ENCODE measurements around the gene CLDND2. TPM values are rescaled to one million over a fixed set of nuclear protein-coding genes. Genes with fewer than 3 reads are reported as not detected.
A peak's percentile ranks its signal among the peaks of the same experiment; 100 is the strongest.
"Not testable (repeated sequence)": the region's sequence is repeated elsewhere in the genome, so short reads cannot be mapped to it uniquely, and the experiment has no call there.

Gene CLDND2, protein sequence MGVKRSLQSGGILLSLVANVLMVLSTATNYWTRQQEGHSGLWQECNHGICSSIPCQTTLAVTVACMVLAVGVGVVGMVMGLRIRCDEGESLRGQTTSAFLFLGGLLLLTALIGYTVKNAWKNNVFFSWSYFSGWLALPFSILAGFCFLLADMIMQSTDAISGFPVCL
- not detected for total RNA-seq

DNA sequence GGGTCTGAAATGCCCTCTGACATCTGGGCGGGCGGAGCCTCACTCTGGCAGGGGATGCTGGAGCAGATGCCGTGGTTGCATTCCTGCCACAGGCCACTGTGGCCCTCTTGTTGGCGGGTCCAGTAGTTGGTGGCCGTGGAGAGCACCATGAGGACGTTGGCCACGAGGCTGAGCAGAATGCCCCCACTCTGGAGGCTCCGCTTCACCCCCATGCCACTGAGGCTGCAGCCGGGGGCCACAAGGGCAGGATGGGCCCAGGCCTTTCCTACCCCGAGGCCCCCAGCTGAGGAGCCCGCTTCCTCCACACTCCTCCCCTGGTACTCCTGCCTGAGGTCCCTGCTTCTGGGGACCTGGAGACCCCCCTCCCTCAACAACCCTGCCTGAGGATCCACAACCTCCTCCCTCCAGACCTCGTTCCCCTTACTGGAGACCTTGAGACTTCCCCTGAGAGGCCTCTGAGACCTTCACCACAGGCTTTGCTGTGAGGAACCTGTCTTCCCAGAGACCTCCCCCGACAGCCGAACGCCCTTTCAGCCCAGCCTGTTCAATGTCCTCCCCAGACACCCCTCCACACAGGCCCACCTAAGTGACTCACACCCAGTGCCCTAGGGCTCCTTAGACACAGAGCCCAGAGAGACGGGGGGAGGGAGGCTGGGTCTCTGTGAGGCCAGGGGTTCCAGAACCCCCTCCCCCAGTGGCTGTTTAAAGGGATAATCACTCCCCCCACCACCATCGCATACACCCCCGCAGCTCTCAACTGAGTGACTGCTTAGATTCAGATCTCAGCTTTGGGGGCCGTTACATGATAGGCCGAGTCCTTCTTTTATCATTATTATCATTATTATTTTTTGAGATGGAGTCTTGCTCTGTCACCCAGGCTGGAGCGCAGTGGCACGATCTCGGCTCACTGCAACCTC, at the start of gene CLDND2:
TSS of gene CLDND2 (minus strand) at position 638 of the 917 bp plus-strand sequence. CDS start at position 212, 426 bp downstream.
- DNase-seq = no peak

DNA sequence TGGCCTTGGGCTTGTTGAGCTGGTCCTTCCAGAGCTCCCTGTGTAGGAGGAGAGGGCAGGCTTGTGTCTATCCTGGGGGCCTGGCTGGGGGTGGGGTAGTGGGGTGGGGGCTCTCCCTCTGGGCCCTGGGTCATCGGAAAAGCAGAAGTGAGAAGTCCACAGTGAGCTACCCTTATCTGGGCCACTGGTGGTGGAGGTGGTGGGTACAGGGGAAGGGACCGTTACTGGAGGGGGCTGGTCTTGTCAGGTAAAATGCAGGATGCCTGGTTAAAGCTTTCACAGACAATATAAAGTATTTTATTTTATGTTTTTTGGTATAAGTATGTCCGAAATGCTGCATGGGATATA, 49.0 kb upstream of the CLDND2 start:
- no peak for DNase-seq

DNA sequence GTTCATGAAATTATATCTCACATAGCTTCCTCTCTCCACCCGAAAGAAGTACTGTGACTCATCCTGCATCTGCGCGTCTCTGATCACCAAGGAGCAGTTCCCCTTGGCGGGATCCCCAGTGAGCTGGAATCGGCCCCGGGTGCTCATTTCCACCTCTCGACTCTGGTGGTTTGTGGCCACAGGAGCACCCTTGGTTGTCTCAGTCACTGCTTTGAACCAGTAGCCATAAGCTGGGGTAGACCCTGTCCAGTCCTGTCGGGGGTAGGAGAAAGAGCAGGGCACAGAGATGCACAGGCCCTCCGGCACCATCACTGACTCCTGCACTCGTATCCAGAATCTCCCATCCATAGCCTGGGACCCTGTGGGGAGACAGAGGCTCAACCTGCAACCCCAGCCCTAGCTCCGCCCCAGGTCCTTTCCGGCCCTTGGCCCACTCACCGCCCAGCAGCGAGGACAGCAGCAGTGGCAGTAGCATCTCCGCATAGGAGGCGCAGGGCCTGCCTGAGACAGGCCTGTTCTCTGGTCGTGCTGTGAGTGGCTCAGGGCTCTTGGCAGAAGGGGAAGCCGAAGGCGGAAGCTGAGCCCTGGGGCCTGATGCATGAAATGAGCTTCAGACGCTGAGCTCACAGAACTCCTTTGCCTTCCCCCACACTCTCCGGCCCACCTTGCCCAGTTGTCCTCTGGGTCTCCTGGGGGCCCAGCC, 48.5 kb upstream of the CLDND2 start, which contains the start of gene SIGLEC10:
TSS of gene SIGLEC10 (minus strand) at position 536 of the 703 bp plus-strand sequence. CDS start at position 475, 61 bp downstream.
- no peak for DNase-seq

- DNase-seq = not testable (repeated sequence)
Measured at GRCh38 chr19:51416422-51416821, 47.6 kb upstream of the CLDND2 start.

DNA sequence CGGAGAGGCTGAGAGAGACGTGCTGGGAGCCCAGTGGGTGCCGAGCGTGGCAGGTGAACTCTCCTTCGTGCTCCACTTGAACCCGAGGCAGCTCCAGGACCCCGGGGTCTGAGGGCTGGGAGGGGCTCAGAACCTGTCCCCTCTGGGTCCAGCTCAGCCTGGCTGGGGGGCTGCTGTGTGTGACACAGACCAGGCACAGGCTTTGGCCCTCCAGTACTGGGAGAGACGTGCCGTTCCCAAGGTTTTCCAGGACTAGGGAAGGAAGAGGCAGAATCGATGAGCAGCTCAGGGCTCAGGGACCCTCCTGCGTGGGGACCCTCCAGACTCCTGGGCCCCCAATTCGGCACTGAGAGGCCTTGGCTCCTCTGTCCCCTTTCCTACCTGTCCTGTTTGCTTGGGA, 46.4 kb upstream of the CLDND2 start:
- no peak for DNase-seq

- no peak for DNase-seq
Measured at GRCh38 chr19:51410950-51411748, 42.3 kb upstream of the CLDND2 start.

DNA sequence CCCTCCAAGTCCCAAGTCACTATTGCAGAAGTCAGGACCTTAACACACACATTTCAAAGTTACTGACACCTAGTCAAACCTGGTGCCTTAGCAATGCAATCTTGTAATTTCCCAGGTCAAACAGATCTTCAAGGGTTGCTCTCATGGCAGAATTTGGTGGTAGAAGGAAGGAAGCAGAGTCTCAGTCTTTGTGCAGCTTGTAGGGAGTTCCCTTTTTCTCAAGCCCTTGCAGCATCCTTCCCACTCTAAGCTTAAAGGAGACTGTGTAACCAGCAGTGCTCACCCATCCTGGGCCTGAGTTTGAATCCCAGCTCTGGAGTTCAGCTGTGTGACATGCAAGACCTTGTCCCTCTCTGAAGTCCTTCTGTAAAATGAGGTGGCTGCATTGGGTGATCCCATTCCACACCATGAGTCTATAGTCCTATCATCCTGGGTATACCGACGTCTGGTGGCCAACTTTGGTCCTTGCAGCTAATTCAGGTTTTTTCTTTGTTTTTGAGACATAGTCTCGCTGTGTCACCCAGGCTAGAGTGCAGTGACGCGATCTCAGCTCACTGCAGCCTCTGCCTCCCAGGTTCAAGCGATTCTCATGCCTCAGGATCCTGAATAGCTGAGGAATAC, 38.8 kb upstream of the CLDND2 start:
- no peak for DNase-seq

- no peak for DNase-seq
Measured at GRCh38 chr19:51402117-51402516, 33.3 kb upstream of the CLDND2 start.

DNA sequence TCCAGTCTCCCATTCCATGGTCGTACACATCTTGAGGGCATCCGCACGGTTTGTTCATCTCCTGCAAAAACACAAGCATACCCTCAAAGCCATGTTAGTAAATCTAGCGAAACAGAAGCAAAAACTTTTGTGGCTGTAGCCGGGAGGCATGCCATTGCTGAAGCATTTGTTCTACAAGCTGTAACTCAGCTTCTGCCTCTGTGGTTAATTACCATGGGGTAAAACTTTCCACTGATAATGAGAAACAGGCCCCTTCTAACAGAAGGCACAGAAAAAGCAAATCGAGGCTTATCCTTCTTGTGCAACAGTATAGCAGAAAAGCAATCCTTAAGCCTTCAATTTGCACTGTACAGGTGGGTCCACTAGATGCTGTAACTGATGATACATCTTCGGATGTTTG, 31.1 kb upstream of the CLDND2 start:
- not testable (repeated sequence) for DNase-seq

- DNase-seq = no peak
Measured at GRCh38 chr19:51399231-51399630, 30.4 kb upstream of the CLDND2 start.

GRCh38 chr19:51398096-51398704, 29.4 kb upstream of the CLDND2 start:
- DNase-seq = peak; percentile 27

DNA sequence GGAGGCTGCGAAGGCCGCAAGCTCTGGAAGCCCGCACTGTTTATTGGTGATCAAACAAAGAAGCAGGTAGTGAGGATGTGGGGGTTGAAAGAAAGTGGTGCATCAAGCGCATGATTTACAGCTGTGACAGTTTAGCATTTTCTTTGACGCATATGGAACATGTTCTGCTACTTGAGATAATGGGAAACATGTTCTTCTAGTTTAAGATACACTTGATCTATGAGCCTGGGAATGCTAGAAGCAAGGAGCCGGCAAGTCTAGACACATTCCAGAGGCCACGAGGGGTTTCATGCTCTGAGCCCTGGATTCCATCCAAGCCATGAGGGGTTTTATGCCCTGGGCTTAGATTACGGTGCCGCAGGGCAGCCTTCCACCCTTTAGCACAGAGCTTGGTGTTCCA, 28.6 kb upstream of the CLDND2 start:
- DNase-seq = not testable (repeated sequence)

- no peak for DNase-seq
Measured at GRCh38 chr19:51396175-51396574, 27.4 kb upstream of the CLDND2 start.

- DNase-seq = peak; percentile 99
Measured at GRCh38 chr19:51394050-51394836, 25.4 kb upstream of the CLDND2 start.

DNA sequence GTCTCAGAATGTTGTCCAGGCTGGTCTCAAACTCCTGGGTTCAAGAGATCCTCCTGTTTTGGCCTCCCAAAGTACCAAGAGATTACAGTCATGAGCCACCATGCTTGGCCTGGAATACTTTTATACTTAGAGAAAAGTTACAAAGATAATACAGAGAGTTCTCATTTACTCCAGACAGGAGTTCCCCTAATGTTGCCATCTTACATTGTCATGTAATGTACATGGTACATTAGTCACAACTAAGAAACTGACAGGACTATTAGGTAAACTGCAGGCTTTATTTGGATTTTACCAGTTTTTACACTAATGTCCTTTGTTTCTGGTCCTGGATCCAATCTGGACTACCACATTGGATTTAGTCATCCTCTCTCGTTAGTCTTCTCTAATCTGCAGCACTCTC, 23.9 kb upstream of the CLDND2 start:
- DNase-seq = no peak

- no peak for DNase-seq
Measured at GRCh38 chr19:51391073-51391611, 22.3 kb upstream of the CLDND2 start.

- no peak for DNase-seq
Measured at GRCh38 chr19:51389143-51389542, 20.3 kb upstream of the CLDND2 start.

DNA sequence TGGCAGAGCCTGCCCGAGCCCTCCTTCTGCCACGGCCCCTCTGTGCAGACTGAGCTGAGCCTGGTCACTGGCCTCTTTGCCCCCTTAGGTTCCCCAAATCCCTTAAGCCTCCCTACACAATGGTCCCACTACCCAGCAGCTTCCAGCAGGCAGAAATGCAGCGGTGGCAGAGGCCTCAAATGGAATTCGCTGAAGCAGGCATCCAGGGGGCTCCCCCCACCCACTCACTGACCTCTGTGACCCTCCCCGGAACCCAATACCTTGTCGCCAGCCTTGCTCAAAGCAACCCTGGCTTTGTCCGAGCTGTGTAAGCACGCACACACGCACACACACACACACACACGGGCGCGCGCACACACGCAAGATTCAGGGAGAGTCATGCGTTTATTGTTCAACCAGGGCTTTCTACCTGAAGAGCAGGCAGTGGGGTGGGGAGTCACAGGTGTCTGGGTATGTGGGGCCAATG, 19.2 kb upstream of the CLDND2 start, which contains the start of gene LIM2:
TSS of gene LIM2 (minus strand) at position 51 of the 466 bp plus-strand sequence. CDS start 531 bp downstream, outside the sequence.
- DNase-seq = no peak

GRCh38 chr19:51386882-51387520, 18.2 kb upstream of the CLDND2 start:
- no peak for DNase-seq
